Measurements from ENCODE around the gene FAM168A.

Gene FAM168A

GRCh38 chr11:73549376-73549775, 48.5 kb downstream of the FAM168A start:
- DNase-seq: no peak
- Histone ChIP-seq H3K9me3 (ENCODE audit: severe bottlenecking) (no peaks in the 10 kb centered on the region), H3K27ac (no peak overlapping the region), H3K27me3 (ENCODE audit: insufficient read depth, low read depth, severe bottlenecking) (no peaks in the 10 kb centered on the region), H3K36me3 (no peaks in the 10 kb centered on the region), H3K4me3 (ENCODE audit: low read depth, low read length) (no peak overlapping the region)
- TF ChIP-seq CTCF (IDR thresholded peaks at IDR 0.05; ENCODE audit: low read depth, low read length): no peak

GRCh38 chr11:73547706-73548595, 50.0 kb downstream of the FAM168A start:
- no peak overlapping the region for H3K4me3 ChIP-seq (ENCODE audit: low read depth, low read length)
- H3K9me3 ChIP-seq (ENCODE audit: severe bottlenecking): no peaks in the 10 kb centered on the region
- no peaks in the 10 kb centered on the region for H3K27me3 ChIP-seq (ENCODE audit: insufficient read depth, low read depth, severe bottlenecking)
- no peak overlapping the region for H3K27ac ChIP-seq
- DNase-seq: no peak
- TF ChIP-seq CTCF (IDR thresholded peaks at IDR 0.05; ENCODE audit: low read depth, low read length): no peak
- H3K36me3 ChIP-seq: no peaks in the 10 kb centered on the region

GRCh38 chr11:73542175-73542574, 55.7 kb downstream of the FAM168A start:
- Histone ChIP-seq H3K4me3 (ENCODE audit: low read depth, low read length) (no peak overlapping the region), H3K27ac (0 out of 2 replicates have a peak overlapping the region, but pooled peaks have one; percentile 20), H3K36me3 (no peaks in the 10 kb centered on the region; the same call in none of the 2 replicates), H3K27me3 (ENCODE audit: insufficient read depth, low read depth, severe bottlenecking) (no peaks in the 10 kb centered on the region), H3K9me3 (ENCODE audit: severe bottlenecking) (no peaks in the 10 kb centered on the region)
- TF ChIP-seq CTCF (IDR thresholded peaks at IDR 0.05; ENCODE audit: low read depth, low read length): no peak
- DNase-seq: no peak

GRCh38 chr11:73539506-73540084, 58.3 kb downstream of the FAM168A start:
- peak; percentile 67 for DNase-seq
- Histone ChIP-seq H3K4me3 (ENCODE audit: low read depth, low read length) (no peak overlapping the region), H3K27ac (peak overlapping the region; percentile 64), H3K36me3 (peaks cover 7% of the 10 kb centered on the region), H3K9me3 (ENCODE audit: severe bottlenecking) (no peaks in the 10 kb centered on the region), H3K27me3 (ENCODE audit: insufficient read depth, low read depth, severe bottlenecking) (no peaks in the 10 kb centered on the region)
- TF ChIP-seq CTCF (IDR thresholded peaks at IDR 0.05; ENCODE audit: low read depth, low read length): no peak

GRCh38 chr11:73538381-73538872, 59.5 kb downstream of the FAM168A start:
- Histone ChIP-seq H3K36me3 (peaks cover 7% of the 10 kb centered on the region), H3K9me3 (ENCODE audit: severe bottlenecking) (no peaks in the 10 kb centered on the region), H3K27ac (peak overlapping the region; percentile 64), H3K27me3 (ENCODE audit: insufficient read depth, low read depth, severe bottlenecking) (no peaks in the 10 kb centered on the region), H3K4me3 (ENCODE audit: low read depth, low read length) (no peak overlapping the region)
- no peak for TF ChIP-seq CTCF (IDR thresholded peaks at IDR 0.05; ENCODE audit: low read depth, low read length)
- DNase-seq: no peak
